HTR-8/SVneo (cell line): Measurements from ENCODE around the gene PPIB.
"Not testable (repeated sequence)": the region's sequence is repeated elsewhere in the genome, so short reads cannot be mapped to it uniquely, and the experiment has no call there.

Experiments used
- DNase-seq: peaks from one replicate; pipeline ENCODE4 v3.0.0; 2011; ENCODE audit warnings: low spot score, mixed read lengths; ENCODE audit not compliant: insufficient read length
- FAIRE-seq: peaks from 2 replicates; lab custom pipeline; 2011; peaks lifted over from hg19 to GRCh38; lab: Jason Lieb, UNC

The PPIB gene

DNA sequence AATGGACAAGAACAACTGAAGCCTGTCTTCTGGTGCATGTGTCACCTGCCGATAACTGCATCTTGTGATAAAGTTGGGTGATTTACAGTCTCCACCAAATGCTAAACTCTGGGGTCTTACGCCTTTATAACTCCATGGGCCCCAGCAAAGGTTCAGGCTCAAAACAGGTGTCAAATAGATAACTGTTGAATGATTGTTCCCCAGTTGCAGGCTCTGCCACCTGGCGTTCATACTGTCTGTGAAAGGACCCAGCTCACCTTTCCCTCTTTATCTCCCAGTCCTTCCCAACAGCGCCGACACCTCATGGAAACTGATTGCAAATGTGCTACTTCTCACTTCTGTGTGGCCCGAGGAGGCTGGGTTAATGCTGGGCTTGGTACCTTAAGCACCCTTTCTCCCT lies 19.5 kb downstream of the PPIB start:
- FAIRE-seq (no peak), DNase-seq (no peak)

- DNase-seq, result no peak
- no peak for FAIRE-seq
Measured at GRCh38 chr15:64141798-64142512, 20.9 kb downstream of the PPIB start.

- FAIRE-seq, result no peak
- DNase-seq, result no peak
Measured at GRCh38 chr15:64138331-64138941, 24.4 kb downstream of the PPIB start.

DNA sequence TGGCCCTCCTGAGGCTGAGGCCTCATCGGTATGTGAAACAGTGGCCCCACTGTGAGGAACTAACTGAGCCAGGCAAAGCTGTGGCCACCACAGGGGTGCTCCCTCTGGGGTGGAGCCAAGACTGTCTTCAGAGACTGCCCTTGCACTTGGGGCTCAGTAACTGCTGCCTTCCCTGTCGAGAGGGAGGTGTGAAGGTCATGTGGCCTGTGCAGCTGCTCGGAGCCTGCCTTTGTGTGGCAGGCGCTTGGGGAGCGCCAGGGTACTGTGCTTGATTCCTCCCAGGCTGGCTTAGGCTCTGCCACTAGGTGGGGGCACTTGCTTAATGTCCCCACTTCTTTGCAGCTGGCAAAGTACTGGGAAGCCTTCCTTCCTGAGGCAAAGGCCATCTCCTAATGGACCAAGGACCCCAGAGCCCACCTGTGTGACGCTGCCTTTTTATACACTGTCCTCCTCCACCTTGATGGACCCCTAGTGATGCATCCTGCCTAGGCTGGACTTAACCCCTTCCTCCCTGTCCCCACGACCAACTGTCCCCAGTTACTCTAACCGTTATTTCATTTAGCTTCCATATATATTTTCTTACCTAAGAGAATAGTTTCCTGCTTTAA lies 25.5 kb downstream of the PPIB start:
- DNase-seq (no peak), FAIRE-seq (no peak)

DNA sequence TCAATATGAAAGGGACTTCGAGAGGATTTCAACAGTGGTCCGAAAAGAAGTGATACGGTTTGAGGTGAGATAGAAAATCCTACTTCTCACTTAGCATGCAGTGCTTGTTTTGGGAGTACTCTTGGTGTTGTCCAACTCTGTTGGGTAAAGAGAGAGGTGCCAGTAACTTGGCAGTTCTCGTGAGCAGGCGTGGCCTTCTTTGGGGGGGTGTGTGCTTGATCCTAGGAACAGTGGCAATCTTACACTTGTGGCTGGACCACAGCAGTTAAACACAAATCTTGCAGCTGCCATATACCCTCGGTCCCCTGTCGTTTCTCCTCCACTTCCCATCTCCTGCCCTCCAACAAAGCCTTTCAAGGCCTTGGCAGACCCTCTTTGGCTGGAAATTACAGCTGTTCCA lies 26.5 kb downstream of the PPIB start:
- no peak for FAIRE-seq

DNA sequence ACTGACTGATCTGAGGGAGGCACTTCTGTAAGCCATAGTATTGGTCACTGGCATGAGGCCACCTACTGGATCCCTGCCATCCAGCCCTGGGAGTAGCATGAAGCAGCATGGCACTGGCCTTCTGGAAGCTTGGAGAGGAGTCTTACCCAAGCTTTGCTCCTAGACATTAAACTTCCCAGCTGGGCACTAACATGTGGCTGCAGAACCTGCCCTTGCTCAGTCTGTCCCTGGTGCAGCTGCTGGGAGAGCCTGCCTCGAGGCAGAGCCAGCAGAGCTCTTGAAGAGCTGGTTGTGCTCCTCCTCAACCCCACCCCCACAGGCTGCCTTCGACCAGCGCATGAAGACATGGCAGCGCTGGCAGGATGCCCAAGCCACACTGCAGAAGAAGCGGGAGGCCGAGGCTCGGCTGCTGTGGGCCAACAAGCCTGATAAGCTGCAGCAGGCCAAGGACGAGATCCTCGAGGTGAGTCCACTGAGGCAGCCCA lies 28.4 kb downstream of the PPIB start:
- FAIRE-seq (no peak), DNase-seq (no peak)

More for the DNA sequence above, 26.5 kb downstream of the PPIB start:
- no peak for DNase-seq

DNA sequence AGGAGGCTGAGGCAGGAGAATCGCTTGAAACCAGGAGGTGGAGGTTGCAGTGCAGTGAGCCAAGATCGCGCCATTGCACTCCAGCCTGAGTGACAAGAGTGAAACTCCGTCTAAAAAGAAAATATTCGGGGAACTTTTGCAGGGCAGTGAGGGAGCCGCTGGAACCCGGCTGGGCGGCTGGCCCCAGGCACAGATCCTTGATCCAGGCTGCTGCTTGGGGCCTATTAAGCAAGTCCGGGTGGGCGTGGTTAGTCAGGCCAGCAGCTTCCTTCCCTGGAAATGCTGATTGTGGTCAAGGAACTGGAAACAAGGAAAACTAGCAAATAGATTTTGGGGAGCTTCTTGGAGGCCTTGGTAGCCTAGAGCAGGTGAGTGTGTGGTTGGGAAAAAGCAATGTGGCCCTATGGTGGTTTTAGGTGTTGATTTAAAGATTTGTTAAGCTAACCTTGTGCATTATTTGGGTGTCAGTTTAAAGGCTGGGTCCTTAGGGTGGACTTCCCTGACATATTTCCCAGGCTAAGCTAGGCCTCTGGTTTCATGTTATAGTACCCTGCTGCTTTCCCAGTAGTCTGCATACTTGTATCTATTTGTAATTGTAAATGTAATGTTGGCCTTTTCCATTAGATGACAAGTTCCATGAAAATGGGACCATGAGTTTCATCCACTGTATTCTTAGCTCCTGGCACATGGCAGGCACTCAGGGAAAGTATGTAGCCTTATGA lies 29.0 kb downstream of the PPIB start:
- DNase-seq, result no peak
- no peak for FAIRE-seq

- no peak for DNase-seq
- no peak for FAIRE-seq
Measured at GRCh38 chr15:64132217-64132616, 30.6 kb downstream of the PPIB start.

DNA sequence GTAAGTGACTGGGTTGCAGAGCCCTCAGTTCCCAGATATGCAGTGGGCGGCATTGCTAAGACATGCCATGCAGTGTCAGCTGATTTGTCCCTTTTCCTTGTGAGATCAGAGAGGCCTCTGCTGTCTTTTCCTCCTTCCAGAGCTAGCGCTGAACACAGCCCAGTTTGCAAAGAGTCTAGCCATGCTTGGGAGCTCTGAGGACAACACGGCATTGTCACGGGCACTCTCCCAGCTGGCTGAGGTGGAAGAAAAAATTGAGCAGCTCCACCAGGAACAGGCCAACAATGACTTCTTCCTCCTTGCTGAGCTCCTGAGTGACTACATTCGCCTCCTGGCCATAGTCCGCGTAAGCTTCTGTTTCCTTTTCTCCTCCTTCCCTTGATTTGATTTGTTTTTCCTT lies 31.3 kb downstream of the PPIB start:
- FAIRE-seq, result no peak
- no peak for DNase-seq

DNA sequence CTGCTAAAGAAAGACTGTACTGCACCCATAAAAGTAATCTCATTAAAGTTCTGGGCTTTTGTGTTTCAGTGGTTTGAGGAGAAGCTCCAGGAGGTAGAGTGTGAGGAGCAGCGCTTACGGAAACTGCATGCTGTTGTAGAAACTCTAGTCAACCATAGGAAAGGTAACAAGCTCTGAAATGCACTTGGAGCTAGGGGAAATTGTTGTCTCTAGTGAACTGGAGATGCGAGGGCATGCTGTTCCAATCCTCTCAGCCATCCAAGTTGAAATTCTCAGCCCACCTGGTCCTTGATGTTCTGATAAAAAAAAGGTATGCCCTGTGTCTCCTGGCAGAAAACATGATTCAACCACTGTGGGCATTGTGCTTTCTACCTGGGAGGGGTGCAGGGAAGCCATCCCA lies 32.7 kb downstream of the PPIB start:
- FAIRE-seq (no peak), DNase-seq (no peak)

DNA sequence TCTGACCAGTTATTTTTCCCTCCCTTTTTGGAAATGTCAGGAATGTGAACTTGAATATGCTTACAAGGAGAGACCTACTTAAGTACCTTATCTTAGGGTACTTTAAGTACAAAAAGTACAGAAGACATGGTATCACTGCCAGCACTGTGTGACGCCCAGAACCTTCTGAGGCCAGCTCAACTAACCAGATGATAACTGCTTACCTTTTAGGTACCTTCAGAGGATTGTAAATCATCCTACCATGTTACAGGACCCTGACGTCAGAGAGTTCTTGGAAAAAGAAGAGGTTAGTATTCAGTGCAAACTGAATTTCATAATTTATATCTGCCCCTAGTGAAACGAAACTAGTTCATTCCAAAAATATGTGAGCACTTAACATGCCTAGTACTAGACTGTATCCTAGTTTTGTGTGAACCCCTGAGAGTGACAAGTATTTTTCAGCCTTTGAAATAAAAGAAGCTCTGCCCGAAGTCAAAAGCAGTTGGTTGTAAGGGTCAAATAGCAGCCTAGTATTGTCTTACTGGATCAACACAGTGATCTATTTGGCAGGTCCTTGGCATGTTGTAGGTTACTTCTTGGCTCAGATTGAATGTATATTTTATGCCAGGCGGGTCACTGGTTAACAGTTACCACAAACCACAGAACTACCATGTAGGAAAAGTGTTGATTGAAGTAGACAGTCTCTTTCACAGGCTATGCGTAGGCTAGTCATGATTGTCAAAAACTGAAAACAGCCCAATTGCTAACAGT lies 35.1 kb downstream of the PPIB start:
- DNase-seq, result no peak
- FAIRE-seq, result no peak

DNA sequence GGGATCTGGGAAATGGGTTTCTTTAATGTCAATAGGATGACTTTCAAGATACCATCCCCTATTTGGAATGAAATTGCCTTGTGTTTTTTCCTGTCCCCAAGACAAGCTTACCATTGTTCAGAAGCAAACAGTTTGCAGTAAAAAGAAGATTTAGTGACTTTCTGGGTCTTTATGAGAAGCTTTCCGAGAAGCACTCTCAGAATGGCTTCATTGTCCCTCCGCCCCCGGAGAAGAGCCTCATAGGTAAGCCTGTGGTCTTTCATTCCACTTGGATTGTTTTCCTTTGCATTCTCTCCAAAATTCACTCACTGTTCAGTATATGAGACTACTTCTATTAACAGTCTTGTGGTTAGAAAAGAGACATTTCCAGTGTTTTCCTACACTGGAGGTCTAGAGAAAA lies 36.8 kb downstream of the PPIB start:
- DNase-seq (no peak), FAIRE-seq (no peak)

DNA sequence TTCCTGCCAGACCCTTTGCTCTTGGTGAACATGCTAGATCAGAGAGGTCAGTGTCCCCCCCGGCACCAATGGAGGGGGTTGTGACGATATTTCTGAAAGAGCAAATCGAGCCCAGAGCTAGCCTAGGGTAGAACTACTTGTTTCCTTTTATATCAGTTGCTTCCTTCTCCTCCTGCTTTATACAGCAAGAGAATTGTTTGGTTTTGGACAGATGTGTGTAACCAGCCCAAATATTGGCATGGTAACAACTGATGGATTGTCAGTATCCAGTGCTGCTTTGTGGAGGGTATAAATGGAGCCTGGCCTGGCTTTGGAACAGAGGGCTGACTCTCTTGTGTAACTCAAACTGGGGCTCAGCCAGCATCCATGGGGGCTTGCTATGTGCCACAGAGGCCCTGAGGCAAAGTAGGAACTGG lies 39.9 kb downstream of the PPIB start:
- DNase-seq (no peak), FAIRE-seq (no peak)

DNA sequence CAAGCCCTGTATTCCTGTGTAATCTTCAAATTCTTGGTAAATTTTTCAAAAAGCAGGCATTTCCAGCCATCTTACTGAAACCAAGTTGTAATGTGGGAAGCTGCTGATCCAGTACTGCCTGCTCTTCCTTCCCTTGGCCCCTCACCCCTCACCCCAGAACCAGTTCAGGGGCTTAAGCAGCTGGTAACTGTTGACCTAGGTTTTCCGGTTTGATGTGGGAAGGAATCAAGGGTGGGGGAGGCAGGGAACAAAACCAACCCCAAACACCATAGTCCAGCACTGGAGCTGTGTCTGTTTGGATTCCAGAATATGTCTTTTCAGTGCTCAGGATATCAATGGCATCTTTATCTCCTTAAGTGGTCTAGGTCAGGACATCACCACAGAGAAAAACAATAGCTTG lies 40.4 kb downstream of the PPIB start:
- FAIRE-seq (no peak), DNase-seq (no peak)

- FAIRE-seq, result no peak
- DNase-seq, result no peak
Measured at GRCh38 chr15:64121614-64122013, 41.2 kb downstream of the PPIB start.

- not testable (repeated sequence) for FAIRE-seq, DNase-seq
Measured at GRCh38 chr15:64120322-64120721, 42.5 kb downstream of the PPIB start.

DNA sequence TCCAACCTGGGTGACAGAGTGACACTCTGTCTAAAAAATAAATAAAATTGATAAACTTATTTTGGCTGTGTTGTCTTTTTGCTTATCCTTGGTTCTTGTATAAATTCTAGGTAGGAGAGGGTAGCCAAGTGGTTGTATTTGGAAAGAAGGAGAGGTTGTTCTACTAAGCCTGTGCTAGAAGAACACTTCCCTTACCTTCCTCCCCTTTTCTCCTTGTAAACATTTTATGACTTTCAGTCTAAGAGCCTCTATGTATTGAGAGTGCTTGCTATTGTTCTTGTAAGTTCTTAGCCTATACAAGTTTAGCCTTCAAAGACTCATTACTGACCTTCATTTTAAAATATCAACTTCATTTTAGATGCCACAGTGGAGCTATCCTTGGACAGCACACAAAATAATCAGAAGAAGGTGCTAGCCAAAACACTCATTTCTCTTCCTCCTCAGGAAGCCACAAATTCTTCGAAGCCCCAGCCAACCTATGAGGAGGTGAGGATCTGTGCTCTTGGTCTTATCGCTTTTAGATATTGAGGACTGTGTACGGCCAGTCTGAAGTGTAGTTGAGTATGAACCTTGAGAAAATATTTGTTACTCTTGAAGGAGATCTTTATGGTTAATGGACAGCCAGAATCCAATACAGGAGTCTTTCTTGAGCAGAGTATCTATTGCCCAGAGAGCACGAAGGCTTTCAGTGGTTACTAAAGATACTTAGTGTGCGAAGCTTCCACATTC lies 44.9 kb downstream of the PPIB start:
- FAIRE-seq (no peak), DNase-seq (no peak)

- no peak for DNase-seq
- no peak for FAIRE-seq
Measured at GRCh38 chr15:64112904-64113303, 49.9 kb downstream of the PPIB start.

- no peak for DNase-seq
- no peak for FAIRE-seq
Measured at GRCh38 chr15:64112073-64112772, 50.6 kb downstream of the PPIB start.
